ENCODE data around the gene NNT.

Gene NNT

GRCh38 chr5:43683884-43684471 is 81.0 kb downstream of the NNT start (continued):
- no peak for TF ChIP-seq RARB (CRISPR knock-in tag; IDR thresholded peaks at IDR 0.05)
- no peak for TF ChIP-seq ZFP3 (CRISPR knock-in tag; IDR thresholded peaks at IDR 0.05)
- no peak for TF ChIP-seq TOX (CRISPR knock-in tag; IDR thresholded peaks at IDR 0.05; ENCODE audit: borderline replicate concordance)
- TF ChIP-seq CSDC2 (CRISPR knock-in tag; IDR thresholded peaks at IDR 0.05) = no peak
- no peak for TF ChIP-seq CSRNP3 (CRISPR knock-in tag; IDR thresholded peaks at IDR 0.05)

- no peak for ATAC-seq
- TF ChIP-seq ZC3H10 (CRISPR knock-in tag; IDR thresholded peaks at IDR 0.05) (no peak), ISL1 (CRISPR knock-in tag; IDR thresholded peaks at IDR 0.05) (no peak), CSRNP3 (CRISPR knock-in tag; IDR thresholded peaks at IDR 0.05) (no peak), PPARA (CRISPR knock-in tag; IDR thresholded peaks at IDR 0.05; ENCODE audit: borderline replicate concordance) (no peak), CSDC2 (CRISPR knock-in tag; IDR thresholded peaks at IDR 0.05) (no peak), TOX (CRISPR knock-in tag; IDR thresholded peaks at IDR 0.05; ENCODE audit: borderline replicate concordance) (no peak), GLIS3 (CRISPR knock-in tag; IDR thresholded peaks at IDR 0.05) (no peak), BACH2 (CRISPR knock-in tag; IDR thresholded peaks at IDR 0.05; ENCODE audit: borderline replicate concordance) (no peak), ZNF565 (CRISPR knock-in tag; conservative IDR thresholded peaks at IDR 0.05; ENCODE audit: low read depth) (no peak), ZNF70 (CRISPR knock-in tag; IDR thresholded peaks at IDR 0.05) (no peak), ARNTL (CRISPR knock-in tag; IDR thresholded peaks at IDR 0.05; ENCODE audit: borderline replicate concordance, low read depth) (no peak), SNAI2 (CRISPR knock-in tag; IDR thresholded peaks at IDR 0.05) (no peak)
- TF ChIP-seq, protein P1, sequence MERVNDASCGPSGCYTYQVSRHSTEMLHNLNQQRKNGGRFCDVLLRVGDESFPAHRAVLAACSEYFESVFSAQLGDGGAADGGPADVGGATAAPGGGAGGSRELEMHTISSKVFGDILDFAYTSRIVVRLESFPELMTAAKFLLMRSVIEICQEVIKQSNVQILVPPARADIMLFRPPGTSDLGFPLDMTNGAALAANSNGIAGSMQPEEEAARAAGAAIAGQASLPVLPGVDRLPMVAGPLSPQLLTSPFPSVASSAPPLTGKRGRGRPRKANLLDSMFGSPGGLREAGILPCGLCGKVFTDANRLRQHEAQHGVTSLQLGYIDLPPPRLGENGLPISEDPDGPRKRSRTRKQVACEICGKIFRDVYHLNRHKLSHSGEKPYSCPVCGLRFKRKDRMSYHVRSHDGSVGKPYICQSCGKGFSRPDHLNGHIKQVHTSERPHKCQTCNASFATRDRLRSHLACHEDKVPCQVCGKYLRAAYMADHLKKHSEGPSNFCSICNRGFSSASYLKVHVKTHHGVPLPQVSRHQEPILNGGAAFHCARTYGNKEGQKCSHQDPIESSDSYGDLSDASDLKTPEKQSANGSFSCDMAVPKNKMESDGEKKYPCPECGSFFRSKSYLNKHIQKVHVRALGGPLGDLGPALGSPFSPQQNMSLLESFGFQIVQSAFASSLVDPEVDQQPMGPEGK (CRISPR knock-in tag; IDR thresholded peaks at IDR 0.05; ENCODE audit: borderline replicate concordance) = no peak
These were observed 82.4 kb downstream of the NNT start for GRCh38 chr5:43685252-43685950.

DNA sequence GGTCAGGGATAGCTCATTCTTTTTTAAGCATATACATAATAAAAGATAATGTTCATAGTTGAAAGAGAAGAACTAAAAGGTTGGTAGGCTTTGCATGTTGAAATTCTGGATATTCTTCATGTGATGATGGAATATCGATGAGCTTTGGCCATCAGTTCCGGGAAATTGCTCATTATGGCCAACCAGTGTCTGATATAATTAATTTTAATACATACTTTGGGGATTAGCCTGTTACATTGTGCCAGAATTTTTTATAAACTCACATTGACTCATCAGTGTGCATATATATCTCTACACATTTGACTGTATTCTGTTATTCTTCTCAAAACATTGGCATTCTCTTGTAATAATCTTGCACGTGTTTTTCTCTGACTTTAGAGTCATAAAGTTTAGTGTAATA is 84.3 kb downstream of the NNT start:
- no peak for ATAC-seq
- TF ChIP-seq ZC3H10 (CRISPR knock-in tag; IDR thresholded peaks at IDR 0.05) = no peak
- no peak for TF ChIP-seq PPARA (CRISPR knock-in tag; IDR thresholded peaks at IDR 0.05; ENCODE audit: borderline replicate concordance)
- TF ChIP-seq SNAI2 (CRISPR knock-in tag; IDR thresholded peaks at IDR 0.05) = no peak
- no peak for TF ChIP-seq CSDC2 (CRISPR knock-in tag; IDR thresholded peaks at IDR 0.05)
- no peak for TF ChIP-seq ESRRG (CRISPR knock-in tag; IDR thresholded peaks at IDR 0.05)

GRCh38 chr5:43691275-43691674 is 88.3 kb downstream of the NNT start:
- no peak for TF ChIP-seq ARNTL (CRISPR knock-in tag; IDR thresholded peaks at IDR 0.05; ENCODE audit: borderline replicate concordance, low read depth)
- no peak for TF ChIP-seq ESRRG (CRISPR knock-in tag; IDR thresholded peaks at IDR 0.05)
- TF ChIP-seq ZNF8 (CRISPR knock-in tag; IDR thresholded peaks at IDR 0.05) = no peak
- TF ChIP-seq ZC3H10 (CRISPR knock-in tag; IDR thresholded peaks at IDR 0.05) = no peak
- TF ChIP-seq, protein P1 (CRISPR knock-in tag; IDR thresholded peaks at IDR 0.05; ENCODE audit: borderline replicate concordance) = no peak
- no peak for TF ChIP-seq TOX (CRISPR knock-in tag; IDR thresholded peaks at IDR 0.05; ENCODE audit: borderline replicate concordance)
- TF ChIP-seq CSRNP3 (CRISPR knock-in tag; IDR thresholded peaks at IDR 0.05) = no peak
- TF ChIP-seq ISL1 (CRISPR knock-in tag; IDR thresholded peaks at IDR 0.05) = no peak
- TF ChIP-seq PPARA (CRISPR knock-in tag; IDR thresholded peaks at IDR 0.05; ENCODE audit: borderline replicate concordance) = no peak
- TF ChIP-seq OSR1 (CRISPR knock-in tag; IDR thresholded peaks at IDR 0.05) = no peak
- no peak for TF ChIP-seq SNAI2 (CRISPR knock-in tag; IDR thresholded peaks at IDR 0.05)
- no peak for TF ChIP-seq BACH2 (CRISPR knock-in tag; IDR thresholded peaks at IDR 0.05; ENCODE audit: borderline replicate concordance)
- no peak for TF ChIP-seq CSDC2 (CRISPR knock-in tag; IDR thresholded peaks at IDR 0.05)
- no peak for TF ChIP-seq ZFP3 (CRISPR knock-in tag; IDR thresholded peaks at IDR 0.05)
- no peak for TF ChIP-seq CREB5 (CRISPR knock-in tag; IDR thresholded peaks at IDR 0.05; ENCODE audit: low read depth)
- ATAC-seq = no peak
